Measurements from ENCODE around the gene BICC1. TPM values are rescaled to one million over a fixed set of nuclear protein-coding genes. Genes with fewer than 3 reads are reported as not detected.

Gene BICC1
- total and polyA plus RNA-seq, 2 donors (not counting 3 experiments of a cell fraction or from before 2014, with no cell fraction given) = 0.06 to 0.29 TPM

DNA sequence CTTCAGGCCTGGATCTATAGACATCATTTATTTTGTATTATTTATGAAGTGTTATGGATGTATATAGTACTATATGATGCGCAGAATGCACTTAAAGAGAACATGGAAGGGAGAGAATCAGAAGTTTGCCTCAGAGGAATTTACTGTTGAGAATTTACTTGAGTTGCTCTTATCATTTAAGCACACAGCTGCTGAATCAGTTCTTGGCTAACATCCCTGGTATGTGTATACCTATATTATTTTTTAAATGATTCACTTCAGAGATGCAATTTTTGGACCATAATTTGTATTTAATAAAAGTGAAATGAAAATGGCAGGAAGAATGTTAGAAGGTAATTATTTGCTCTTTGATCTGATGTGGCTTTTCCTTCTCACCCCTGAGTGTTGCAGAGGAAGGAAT, 191.6 kb downstream of the BICC1 start:
- no peaks in the 10 kb centered on the region for H3K9me1 ChIP-seq (replicated peaks; ENCODE audit: control insufficient read depth, extremely low read depth, insufficient read depth, low read length)
- H3K9ac ChIP-seq (replicated peaks; ENCODE audit: extremely low read depth, insufficient read depth, low read length) = no peak overlapping the region
- no peaks in the 10 kb centered on the region for H3K36me3 ChIP-seq (ENCODE audit: control insufficient read depth in 2 of 2, extremely low read depth in 1 of 2, insufficient read depth in 2 of 2, low read length in 2 of 2)
- no TSS peak for BruUV-seq (replicated peaks)
- H3K27ac ChIP-seq (ENCODE audit: insufficient read depth, low read depth, low read length) = no peak overlapping the region
- DNase-seq (ENCODE audit: low read depth, low spot score) (no peak), FAIRE-seq (no peak)
- no peak for TF ChIP-seq MYC (IDR thresholded peaks at IDR 0.05; ENCODE audit: low read depth, low read length)
- TF ChIP-seq, protein P1, sequence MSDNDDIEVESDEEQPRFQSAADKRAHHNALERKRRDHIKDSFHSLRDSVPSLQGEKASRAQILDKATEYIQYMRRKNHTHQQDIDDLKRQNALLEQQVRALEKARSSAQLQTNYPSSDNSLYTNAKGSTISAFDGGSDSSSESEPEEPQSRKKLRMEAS (IDR thresholded peaks at IDR 0.05; ENCODE audit: insufficient read depth, insufficient read length) = no peak
- no peaks in the 10 kb centered on the region for H3K4me1 ChIP-seq (ENCODE audit: control insufficient read depth, extremely low read depth, insufficient read depth, low read length)
- intact Hi-C loops (cut with micrococcal nuclease) (loop anchor here (10.0 kb wide), 1 partner anchor 169 kb away; no protein-coding TSS in a partner anchor), dilution Hi-C loops (cut with MboI; ENCODE audit: extremely low pct_ligation_motif_present, low sequenced_read_pairs) (no loop called here)
- no peak overlapping the region for H3K4me2 ChIP-seq (ENCODE audit: insufficient read depth, low read length)
- ChIA-PET POLR2A (no interaction called here), CTCF (no interaction called here)
- H3K9me3 ChIP-seq (replicated peaks; ENCODE audit: control insufficient read depth, insufficient read depth, low read length) = no peaks in the 10 kb centered on the region
- no peaks in the 10 kb centered on the region for H3K27me3 ChIP-seq (ENCODE audit: control insufficient read depth in 2 of 2, insufficient read depth in 2 of 2, low read length in 2 of 2)
- no peak overlapping the region for H3K4me3 ChIP-seq (replicated peaks in 1 of 3; ENCODE audit: insufficient read depth in 1 of 3, low read depth in 1 of 3, low read length in 3 of 3)
- H2AFZ ChIP-seq (ENCODE audit: low read depth, low read length) = no peak overlapping the region
- no peaks in the 10 kb centered on the region for H3K79me2 ChIP-seq (ENCODE audit: control insufficient read depth, insufficient read depth, low read length)
- H4K20me1 ChIP-seq (replicated peaks; ENCODE audit: control insufficient read depth, extremely low read depth, insufficient read depth, low read length) = no peaks in the 10 kb centered on the region

DNA sequence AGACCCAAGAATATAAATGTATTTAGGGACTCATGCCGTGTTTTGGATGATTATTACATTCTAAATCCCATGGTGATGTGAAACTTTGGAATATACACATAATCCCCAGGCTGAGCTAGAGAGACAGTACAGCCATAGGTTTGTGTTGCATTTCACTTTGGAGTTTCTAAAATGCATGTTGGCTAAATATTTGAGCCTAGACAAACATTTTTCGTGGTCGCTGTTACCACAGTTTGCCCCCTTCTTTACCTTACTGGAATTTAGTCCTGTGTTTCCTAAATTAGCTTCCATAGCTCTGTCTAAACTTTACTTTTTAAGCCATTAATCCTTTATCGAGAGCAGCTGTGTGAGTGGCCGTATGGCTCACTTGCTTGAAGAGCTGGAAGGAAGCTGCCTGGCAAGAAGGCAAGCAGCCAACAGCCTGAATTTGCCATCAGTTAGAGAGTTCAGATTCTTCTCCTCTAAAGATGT, 192.0 kb downstream of the BICC1 start:
- DNase-seq (ENCODE audit: low read depth, low spot score) (no peak), FAIRE-seq (no peak)
- Histone ChIP-seq H3K27me3 (ENCODE audit: control insufficient read depth in 2 of 2, insufficient read depth in 2 of 2, low read length in 2 of 2) (no peaks in the 10 kb centered on the region), H3K4me1 (ENCODE audit: control insufficient read depth, extremely low read depth, insufficient read depth, low read length) (no peaks in the 10 kb centered on the region), H3K9ac (replicated peaks; ENCODE audit: extremely low read depth, insufficient read depth, low read length) (no peak overlapping the region), H3K27ac (ENCODE audit: insufficient read depth, low read depth, low read length) (no peak overlapping the region), H3K9me3 (replicated peaks; ENCODE audit: control insufficient read depth, insufficient read depth, low read length) (no peaks in the 10 kb centered on the region), H4K20me1 (replicated peaks; ENCODE audit: control insufficient read depth, extremely low read depth, insufficient read depth, low read length) (no peaks in the 10 kb centered on the region), H3K79me2 (ENCODE audit: control insufficient read depth, insufficient read depth, low read length) (no peaks in the 10 kb centered on the region), H3K36me3 (ENCODE audit: control insufficient read depth in 2 of 2, extremely low read depth in 1 of 2, insufficient read depth in 2 of 2, low read length in 2 of 2) (no peaks in the 10 kb centered on the region), H3K4me3 (replicated peaks in 1 of 3; ENCODE audit: insufficient read depth in 1 of 3, low read depth in 1 of 3, low read length in 3 of 3) (no peak overlapping the region), H3K9me1 (replicated peaks; ENCODE audit: control insufficient read depth, extremely low read depth, insufficient read depth, low read length) (no peaks in the 10 kb centered on the region), H3K4me2 (ENCODE audit: insufficient read depth, low read length) (no peak overlapping the region), H2AFZ (ENCODE audit: low read depth, low read length) (no peak overlapping the region)
- no TSS peak for BruUV-seq (replicated peaks)
- CTCF ChIA-PET = no interaction called here
- intact Hi-C loops (cut with micrococcal nuclease) = loop anchor here (10.0 kb wide), 1 partner anchor 170 kb away; no protein-coding TSS in a partner anchor
- POLR2A ChIA-PET = no interaction called here
- dilution Hi-C loops (cut with MboI; ENCODE audit: extremely low pct_ligation_motif_present, low sequenced_read_pairs) = no loop called here
- TF ChIP-seq POLR2AphosphoS5 (IDR thresholded peaks at IDR 0.05; ENCODE audit: insufficient read depth, low read depth, low read length) (no peak), GATA2 (IDR thresholded peaks at IDR 0.05; ENCODE audit: insufficient read depth, insufficient read length, low read depth, low read length) (no peak), JUN (IDR thresholded peaks at IDR 0.05; ENCODE audit: borderline replicate concordance, insufficient read depth, insufficient read length, low read depth) (no peak), POLR2A (IDR thresholded peaks at IDR 0.05; ENCODE audit: low read depth, low read length) (no peak), MYC (IDR thresholded peaks at IDR 0.05; ENCODE audit: low read depth, low read length) (no peak), EZH2 (IDR thresholded peaks at IDR 0.05; ENCODE audit: borderline replicate concordance, low read depth, low read length, severe bottlenecking) (no peak), FOS (IDR thresholded peaks at IDR 0.05; ENCODE audit: borderline replicate concordance, insufficient read depth, low read length) (no peak)
- TF ChIP-seq, protein P1 (IDR thresholded peaks at IDR 0.05; ENCODE audit: insufficient read depth, insufficient read length) = no peak
